Inferior parietal cortex (tissue), 1 donor: Measurements from ENCODE around the gene ZNF830.
A peak's percentile ranks its signal among the peaks of the same experiment; 100 is the strongest.
"Not testable (repeated sequence)": the region's sequence is repeated elsewhere in the genome, so short reads cannot be mapped to it uniquely, and the experiment has no call there.

Experiments
- DNase-seq: peaks from one replicate; pipeline ENCODE4 v3.0.0-alpha.2; 2016; ENCODE audit errors: extremely low spot score

ZNF830 gene

GRCh38 chr17:34961093-34961911 lies at the start of gene ZNF830, which contains the start of gene CCT6B:
Gene ZNF830, plus strand, starts transcription at chr17:34961540. Its CDS starts 27 bp downstream, at chr17:34961567.
Gene CCT6B, minus strand, starts transcription at chr17:34961460. Its CDS starts 67 bp downstream, at chr17:34961393.
- peak; percentile 99 for DNase-seq

GRCh38 chr17:34913001-34913400 lies 48.3 kb upstream of the ZNF830 start:
- DNase-seq: no peak

- no peak for DNase-seq
Observed at GRCh38 chr17:34916120-34916519, 45.2 kb upstream of the ZNF830 start.

- no peak for DNase-seq
Observed at GRCh38 chr17:34917381-34917780, 44.0 kb upstream of the ZNF830 start.

GRCh38 chr17:34920676-34921075 lies 40.7 kb upstream of the ZNF830 start:
- no peak for DNase-seq

- no peak for DNase-seq
Observed at GRCh38 chr17:34926661-34927060, 34.7 kb upstream of the ZNF830 start.

- no peak for DNase-seq
Observed at GRCh38 chr17:34930283-34930682, 31.1 kb upstream of the ZNF830 start.

GRCh38 chr17:34950780-34951179 lies 10.6 kb upstream of the ZNF830 start:
- not testable (repeated sequence) for DNase-seq

- DNase-seq: no peak
Observed at GRCh38 chr17:34958438-34958837, 2.9 kb upstream of the ZNF830 start.

- DNase-seq: no peak
Observed at GRCh38 chr17:34974179-34974578, 12.8 kb downstream of the ZNF830 start.

GRCh38 chr17:34974794-34975785 lies 13.8 kb downstream of the ZNF830 start:
- DNase-seq: no peak

- DNase-seq: no peak
Observed at GRCh38 chr17:34979153-34979552, 17.8 kb downstream of the ZNF830 start.

- no peak for DNase-seq
Observed at GRCh38 chr17:34979650-34980352, 18.5 kb downstream of the ZNF830 start.

- DNase-seq: peak; percentile 95
Observed at GRCh38 chr17:34980353-34980680, 19.0 kb downstream of the ZNF830 start, which contains the start of gene LIG3. Gene LIG3, plus strand, starts transcription at chr17:34980512. Its CDS starts 2,494 bp downstream, at chr17:34983006.

- peak; percentile 45 for DNase-seq
Observed at GRCh38 chr17:34980681-34981537, 19.6 kb downstream of the ZNF830 start.

- no peak for DNase-seq
Observed at GRCh38 chr17:34981538-34982241, 20.4 kb downstream of the ZNF830 start.

- DNase-seq: no peak
Observed at GRCh38 chr17:34987232-34987631, 25.9 kb downstream of the ZNF830 start.

- no peak for DNase-seq
Observed at GRCh38 chr17:34988644-34989043, 27.3 kb downstream of the ZNF830 start.

- no peak for DNase-seq
Observed at GRCh38 chr17:34989473-34989872, 28.1 kb downstream of the ZNF830 start.

GRCh38 chr17:34990921-34991365 lies 29.6 kb downstream of the ZNF830 start:
- DNase-seq: no peak
